ENCODE measurements around the gene ARTN. TPM values are rescaled to one million over a fixed set of nuclear protein-coding genes. Genes with fewer than 3 reads are reported as not detected.

The ARTN gene
- total RNA-seq, 1 donor from 2014 or later, result not detected

Other genes with a start within 250 kb of the ARTN start
- 25.1 TPM for gene ST3GAL3, start 226.3 kb upstream of the ARTN start, total RNA-seq
- 11.0 TPM for gene IPO13, start 13.1 kb downstream of the ARTN start, total RNA-seq
- gene DPH2, start 36.2 kb downstream of the ARTN start, total RNA-seq, result 9.9 TPM
- gene ATP6V0B, start 41.2 kb downstream of the ARTN start, total RNA-seq, result 73.1 TPM
- gene B4GALT2, start 45.4 kb downstream of the ARTN start, total RNA-seq, result 29.7 TPM
- gene CCDC24, start 57.8 kb downstream of the ARTN start, total RNA-seq, result under 0.01 TPM
- gene SLC6A9, start 97.7 kb downstream of the ARTN start, total RNA-seq, result 2.1 TPM
- under 0.01 TPM for gene KLF17, start 185.0 kb downstream of the ARTN start, total RNA-seq
- not detected for gene KLF18, start 207.8 kb downstream of the ARTN start, total RNA-seq